GM18526 (cell line): Measurements from ENCODE around the gene EEF1AKMT1.

Experiments used
- POLR2A ChIP-seq: IDR thresholded peaks from 3 replicates; pipeline ENCODE4 v1.6.1; 2011; ENCODE audit not compliant: insufficient read length; ENCODE audit errors: extremely low read depth

The EEF1AKMT1 gene

DNA sequence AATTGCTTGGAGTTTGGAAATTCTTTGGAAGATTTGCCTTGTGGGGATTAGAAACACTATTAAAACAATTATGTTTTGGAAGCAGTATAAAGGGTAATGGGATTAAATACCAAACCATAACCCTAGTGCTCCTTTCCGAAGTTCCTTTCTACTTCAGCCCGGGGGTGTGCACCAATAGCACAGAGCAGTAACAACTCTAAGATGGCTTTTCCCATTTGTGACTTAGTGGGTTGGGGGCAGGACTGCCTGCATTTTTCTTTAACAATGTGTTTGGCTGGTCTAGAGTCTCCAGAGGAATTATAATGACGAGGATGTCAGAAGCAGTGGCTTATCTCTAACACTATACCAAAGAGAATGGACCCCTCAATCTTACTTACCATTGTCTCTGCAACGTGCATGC is 82.1 kb downstream of the EEF1AKMT1 start:
- TF ChIP-seq POLR2A: no peak

DNA sequence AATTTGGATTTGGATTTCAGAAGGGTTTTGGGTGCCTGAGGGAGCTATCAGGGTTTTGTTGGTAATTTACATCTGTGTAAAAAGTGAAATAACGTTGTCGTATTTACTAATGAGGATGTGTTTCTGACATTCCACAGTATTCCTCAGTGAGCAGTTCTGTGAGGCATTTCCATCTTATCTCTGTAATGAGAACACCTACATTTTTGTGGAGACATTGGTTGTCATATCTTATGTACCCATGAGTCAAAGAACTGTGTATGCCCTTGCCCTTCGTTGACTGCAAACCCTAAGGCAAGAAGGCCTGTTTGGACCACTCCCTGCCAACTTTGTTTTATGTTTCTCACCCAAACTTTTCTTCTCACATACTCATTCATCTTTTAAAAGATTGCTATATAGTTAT is 84.5 kb downstream of the EEF1AKMT1 start:
- TF ChIP-seq POLR2A: no peak

DNA sequence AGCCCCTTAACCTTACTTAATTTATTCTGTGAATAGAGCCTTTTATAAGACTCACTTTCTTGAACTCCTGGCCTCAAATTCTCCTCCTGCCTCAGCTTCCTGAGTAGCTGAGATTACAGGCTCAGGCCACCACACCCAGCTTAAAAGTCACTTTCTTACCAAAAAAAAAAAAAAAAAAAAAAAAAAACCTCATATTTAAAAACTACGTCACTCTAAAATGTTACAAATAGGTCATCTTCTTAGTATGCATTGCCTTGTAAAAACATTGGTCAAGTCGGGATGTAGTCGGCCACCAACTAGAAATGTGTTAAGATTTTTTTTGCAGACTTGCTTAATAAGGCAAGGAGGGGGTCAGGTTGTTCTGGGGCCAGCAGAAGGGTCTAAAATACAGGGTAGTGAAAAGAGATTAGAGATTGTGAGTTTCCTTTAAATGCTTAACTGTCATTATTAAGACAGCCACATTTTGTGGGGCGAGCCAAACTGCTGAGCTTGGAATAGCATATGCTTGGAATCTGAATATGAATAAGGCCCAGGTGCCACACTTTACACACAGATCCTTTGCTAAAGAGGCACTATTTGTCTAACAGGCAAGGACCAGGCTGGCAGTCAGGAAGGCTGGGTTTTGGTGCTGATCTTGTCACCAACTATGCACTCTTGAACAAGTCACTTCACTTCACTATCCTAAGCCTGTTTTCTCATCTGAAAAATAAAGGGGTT is 86.7 kb downstream of the EEF1AKMT1 start:
- TF ChIP-seq POLR2A: no peak

DNA sequence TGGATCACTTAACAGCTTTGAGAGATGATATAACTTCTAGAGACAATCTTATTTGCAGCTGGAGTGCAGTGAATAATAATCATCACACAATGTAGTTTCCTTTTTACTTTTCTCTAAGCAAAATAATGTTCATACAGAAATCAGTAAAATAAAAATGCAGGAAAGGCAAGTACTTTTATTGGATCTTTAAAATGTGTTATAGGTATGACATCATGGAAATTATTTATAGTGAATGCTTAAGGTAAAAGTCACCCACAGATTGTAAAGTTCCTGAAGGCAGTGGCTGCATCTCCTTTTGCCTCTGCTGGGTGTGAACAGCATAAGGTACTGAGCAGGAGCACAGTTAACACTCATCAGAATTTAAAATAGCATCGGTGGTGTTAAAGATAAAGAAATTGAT is 87.6 kb downstream of the EEF1AKMT1 start:
- no peak for TF ChIP-seq POLR2A

DNA sequence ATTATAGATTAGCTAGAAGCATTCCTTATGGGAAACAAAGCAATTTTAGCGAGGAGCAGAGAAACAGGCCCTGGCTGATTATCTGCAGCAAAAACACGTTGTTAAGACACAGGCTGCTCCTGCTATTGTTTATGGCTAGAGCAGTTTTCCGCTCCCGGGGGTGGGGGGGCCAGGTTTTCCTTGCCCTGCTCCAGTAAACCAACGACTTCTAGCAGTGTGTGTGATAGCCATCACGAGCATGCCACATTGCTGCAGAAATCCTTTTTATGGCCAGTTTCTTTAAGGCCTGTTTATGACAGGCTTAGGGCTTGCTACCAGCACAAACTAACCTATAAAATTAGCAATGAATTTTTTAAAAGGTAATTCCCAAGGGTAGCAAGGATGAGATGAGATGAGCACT is 88.7 kb downstream of the EEF1AKMT1 start:
- no peak for TF ChIP-seq POLR2A

DNA sequence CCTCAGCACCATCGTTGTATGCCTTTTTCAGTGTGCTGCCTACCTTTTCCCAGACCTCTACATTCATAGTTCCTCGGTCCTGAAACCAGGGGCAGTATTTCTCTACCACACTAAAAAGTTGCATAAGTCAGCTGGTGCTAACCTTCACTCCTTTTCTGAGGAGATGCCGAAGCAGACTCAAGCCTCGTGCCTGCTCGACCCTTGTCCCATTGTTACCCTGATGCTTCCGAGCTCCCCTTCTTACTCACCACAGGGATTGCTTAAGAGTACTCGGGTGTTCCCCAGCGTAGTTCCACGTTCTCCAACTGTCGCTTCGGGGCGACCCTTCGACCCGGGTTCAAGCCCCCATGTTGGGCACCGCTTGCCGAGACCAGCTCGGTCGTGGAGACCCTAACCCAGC is 89.2 kb downstream of the EEF1AKMT1 start:
- TF ChIP-seq POLR2A: no peak

DNA sequence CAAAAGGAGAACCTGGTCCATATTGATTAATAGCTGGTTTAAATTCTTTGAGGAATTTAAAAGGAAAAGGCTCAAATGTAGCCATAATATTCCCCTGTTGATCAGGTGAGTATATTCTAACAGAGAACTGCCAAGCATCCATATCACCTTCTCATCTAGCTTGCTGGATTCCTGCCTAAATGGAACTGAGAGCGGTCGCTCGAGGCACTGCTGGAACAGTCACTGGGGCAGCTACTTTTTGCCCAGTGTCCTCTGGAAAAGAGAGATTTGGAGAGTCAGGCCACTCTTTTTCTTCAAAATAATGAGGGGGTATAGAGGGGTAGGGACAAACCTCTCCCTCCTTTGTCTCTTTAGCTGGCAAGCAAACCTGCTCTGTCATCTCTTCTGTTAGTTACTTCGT is 89.7 kb downstream of the EEF1AKMT1 start:
- TF ChIP-seq POLR2A: no peak

DNA sequence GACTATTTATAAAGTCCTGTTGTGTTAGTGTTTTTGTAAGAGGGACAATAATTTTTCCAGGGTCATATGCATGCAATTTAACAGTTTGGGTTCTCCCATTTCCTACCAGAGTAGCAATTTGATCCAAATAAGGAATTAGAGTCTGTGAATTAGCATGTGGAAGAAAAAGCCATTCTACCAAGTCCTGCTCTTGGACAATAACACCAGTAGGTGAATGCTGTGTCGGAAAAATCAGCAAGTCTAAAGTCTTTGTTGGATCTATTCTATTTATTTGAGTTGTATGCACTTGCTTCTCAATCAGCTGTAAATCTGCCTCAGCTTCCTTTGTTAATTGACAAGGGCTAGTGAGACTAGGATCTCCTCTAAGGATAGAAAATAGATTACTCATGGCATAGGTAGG is 91.7 kb downstream of the EEF1AKMT1 start:
- TF ChIP-seq POLR2A: no peak

DNA sequence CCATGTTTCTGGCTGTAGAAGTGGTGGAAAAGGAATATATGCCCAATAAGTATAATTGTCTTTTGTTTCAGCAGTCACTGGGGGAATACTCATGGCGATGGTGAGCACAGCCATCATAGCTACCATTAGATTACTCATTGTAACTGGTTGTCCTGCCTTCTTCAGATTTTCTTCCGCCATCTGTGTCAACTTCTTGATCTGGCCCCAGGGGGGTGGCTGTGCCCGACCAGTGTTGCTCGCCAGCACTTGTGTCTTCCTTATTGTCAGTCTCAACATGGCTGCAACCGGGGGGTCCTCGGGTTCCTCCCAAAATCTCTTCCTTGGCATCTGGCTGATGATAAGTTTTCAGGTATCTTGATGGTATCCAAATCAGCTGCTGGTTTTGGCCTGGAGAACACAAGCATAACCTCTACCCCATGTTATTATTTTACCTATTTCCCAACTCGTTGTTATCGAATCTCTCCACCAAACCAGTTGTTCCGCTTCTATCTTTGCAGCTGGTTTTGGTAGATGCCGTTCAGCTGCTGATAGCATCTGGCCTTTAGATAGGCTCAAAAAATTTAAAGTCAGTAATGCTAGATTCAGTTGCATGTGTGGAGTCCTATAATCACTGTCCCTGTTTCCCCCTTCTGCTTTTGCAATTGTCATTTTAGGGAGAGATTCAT is 93.2 kb downstream of the EEF1AKMT1 start:
- TF ChIP-seq POLR2A: no peak

DNA sequence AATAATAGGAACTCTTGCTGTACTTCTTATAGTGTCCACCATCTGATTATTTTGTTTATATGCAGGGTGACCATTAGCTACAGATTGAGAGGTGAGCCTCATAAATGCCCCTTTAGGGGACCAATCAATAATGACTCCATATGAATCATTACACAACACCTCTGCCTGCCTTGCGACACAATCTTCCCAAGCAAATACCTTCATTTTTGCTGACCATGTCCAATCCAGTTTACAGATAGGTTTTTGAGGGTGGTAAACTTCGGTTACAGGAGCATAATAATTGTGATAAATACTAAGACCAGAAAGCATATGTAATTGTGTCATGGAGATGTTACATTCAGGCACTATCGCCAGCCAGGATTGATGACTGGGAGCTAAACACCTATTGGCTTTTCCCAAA is 93.9 kb downstream of the EEF1AKMT1 start:
- no peak for TF ChIP-seq POLR2A
